C1 segment of cervical spinal cord (tissue), 14 donors: ENCODE results near the gene NTM.
A peak's percentile ranks its signal among the peaks of the same experiment; 100 is the strongest.

Experiments
- DNase-seq, 14 donors: peaks; one replicate each; lab custom pipeline; 2025; lab: John Stamatoyannopoulos, UW

Gene NTM

DNA sequence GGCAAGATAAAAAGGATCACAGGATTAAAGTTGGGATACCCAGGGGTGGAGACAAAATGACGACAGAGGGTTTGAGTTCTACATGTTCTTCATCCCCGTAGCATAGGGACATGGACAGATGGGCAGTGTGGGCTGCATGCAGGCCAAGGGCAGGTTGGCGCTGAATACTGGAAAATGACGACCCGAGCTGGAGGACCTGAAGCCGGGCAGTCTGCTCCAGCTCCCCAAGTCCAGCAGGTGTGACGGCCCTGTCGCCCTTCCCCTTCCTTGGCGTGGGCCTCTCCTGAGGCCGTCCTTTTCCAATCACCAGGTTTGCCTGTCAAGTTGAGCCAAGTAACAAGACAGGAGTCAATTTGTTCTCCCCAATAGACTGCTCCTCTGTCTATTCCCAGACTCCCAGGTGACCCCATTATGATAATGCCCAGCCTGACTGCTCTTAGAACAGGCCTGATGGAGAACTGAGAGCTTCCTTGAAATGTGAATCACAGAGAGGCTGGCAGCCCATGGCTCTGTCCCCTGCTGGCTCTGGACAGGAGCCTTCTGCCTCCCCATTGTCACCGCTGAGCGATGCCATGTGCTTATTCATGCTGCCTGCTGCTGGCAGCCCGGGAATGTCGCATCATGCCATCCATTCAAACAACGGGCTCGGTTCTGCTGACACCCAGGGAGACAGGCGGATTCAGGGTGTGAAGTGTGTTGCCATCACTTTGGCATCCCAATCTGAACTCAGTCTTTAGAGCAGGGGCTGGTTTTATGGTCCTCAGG is 392.1 kb downstream of the NTM start:
- peak in 13 of 14 donors; percentile 22 to 99 (median 74) for DNase-seq

DNA sequence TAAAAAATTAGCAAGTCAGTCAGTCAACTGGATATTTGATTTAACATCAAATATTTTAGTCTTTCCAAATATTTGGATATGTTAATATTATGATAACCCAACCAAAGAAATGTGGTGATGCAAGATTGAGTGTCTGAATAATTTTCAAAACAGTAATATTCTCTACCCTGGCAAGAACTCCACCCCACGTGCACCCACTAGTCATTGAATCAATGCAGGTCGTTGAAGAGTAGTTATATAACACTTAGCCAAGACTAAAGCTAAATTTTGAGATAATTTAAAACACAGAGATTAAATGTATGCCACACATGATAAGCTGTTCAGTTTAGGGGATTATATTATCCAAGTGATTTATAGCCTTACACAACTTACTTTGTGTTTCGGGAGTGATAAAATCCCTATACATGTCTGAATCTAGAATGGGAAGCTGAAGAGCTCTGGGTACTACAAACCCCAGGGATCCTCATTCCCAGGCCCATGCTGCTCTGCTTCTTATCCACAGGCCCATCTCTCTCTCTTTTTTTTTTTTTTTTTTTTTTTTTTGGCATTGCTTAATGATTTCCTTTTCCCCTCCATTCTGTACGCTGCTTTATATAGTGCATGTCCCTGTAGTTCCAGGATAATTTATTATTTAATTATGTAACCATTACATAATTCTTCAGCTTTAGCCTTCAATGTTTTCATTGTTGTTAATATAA is 392.9 kb downstream of the NTM start:
- DNase-seq = peak in 1 of 14 donors; percentile 56

DNA sequence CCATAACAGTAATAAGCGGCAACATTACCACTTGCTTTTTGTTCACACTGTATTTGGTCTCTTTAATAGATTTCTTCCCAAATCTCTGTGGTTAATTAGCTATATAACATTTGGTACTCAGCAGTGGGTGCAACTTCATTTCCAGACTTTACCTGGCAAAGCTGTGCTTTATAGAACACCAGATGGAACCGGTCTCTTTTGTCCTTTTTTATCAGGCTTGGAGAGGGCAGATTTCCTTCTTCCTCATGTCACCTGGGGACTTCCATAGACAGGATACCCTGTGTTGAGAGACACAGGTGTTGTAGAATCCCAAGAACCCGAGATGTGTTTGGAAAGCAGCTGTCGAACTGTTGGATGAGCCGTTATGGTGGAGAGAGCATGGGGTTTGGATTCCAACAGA is 393.7 kb downstream of the NTM start:
- DNase-seq = peak in 1 of 14 donors; percentile 94

DNA sequence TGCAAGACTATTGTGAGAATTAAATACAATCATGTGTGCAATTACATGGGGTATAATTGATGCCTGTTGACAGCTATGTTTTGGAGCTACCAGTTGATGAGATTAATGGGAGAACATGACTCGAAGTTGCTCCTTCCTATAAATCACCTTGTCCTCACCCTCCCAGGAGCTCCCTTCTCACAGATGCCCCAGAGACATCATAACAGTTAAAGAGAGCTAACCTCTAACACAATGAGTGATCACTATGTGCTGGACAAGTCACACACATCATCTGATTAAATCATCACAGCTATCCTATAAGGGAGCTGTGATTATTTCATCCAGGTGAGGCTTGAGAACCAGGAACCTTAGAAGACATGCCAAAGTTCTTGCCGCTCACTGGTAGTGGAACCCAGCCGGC is 394.2 kb downstream of the NTM start:
- DNase-seq = no peak

DNA sequence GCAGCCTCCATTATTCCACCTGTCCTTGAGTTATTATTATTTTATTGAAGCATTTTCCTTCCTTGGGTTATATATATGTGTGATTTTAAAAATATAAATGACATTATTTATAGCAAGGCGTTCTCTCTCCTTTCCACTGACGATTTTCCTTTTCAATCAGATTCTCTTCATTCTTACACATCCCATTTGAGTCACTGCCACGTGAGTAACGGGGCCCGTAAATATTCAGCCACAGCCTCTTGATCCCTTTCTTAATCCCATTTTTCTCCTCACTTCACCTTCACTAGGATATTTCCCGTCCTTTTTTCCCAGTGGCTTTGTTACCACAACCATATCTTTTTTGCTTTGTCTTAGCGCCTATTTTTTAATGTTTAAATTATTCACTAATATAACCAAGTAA is 396.2 kb downstream of the NTM start:
- no peak for DNase-seq

DNA sequence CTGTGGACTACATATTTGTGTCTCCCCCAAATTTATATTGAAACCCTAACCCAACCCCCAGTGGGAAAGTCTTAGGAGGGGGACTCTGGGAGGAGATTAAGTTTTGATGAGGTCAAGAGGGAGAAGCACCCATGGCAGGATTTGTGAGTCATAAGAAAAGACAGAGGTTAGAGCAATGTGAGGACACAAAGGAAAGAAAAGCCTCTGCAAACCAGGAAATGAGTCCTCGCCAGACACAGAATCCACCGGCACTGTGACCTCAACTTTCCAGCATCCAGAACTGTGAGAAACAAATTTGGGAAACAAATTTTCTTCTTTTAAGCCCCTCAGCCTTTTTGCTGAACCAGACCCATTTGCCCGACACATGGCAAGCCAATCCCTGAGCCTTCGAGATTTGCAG is 397.0 kb downstream of the NTM start:
- DNase-seq = no peak

DNA sequence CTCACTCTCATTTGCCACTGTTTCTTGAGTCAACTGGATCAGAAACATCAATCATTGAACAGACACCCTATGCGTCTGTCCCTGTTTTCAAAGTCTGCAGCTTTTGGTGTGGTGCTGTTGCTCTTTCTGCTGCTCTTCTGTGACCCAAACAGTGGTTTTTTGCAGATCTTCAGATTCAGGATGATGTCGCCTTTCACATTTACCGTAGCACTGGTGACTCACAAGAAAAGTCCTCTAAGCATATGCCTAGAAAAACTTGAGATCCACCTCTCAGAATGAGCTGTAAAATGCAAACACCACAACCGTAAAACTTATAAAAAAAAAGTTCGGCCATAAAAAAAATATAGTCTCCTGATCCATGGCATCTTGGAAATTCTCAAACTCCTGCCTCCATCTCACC is 400.4 kb downstream of the NTM start:
- DNase-seq = no peak

DNA sequence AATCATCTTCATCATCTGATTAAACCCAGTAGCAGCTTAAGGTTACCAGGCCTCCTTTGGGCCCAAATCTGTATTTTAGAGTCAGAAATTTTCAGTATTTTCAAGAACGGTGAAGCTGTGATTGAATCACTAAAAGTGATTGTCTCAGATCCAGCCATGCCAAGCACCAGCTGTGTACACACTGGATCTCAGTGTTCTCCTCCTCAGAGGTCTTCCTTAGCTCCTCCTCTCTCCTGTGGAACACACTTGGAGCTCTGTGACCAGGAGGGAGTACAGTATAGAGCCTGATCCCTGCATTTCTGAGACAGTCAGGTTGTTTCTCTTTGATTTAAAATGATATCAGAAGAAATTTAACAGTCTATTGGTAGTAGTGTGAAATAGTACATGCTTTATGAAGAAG is 401.1 kb downstream of the NTM start:
- DNase-seq = no peak

DNA sequence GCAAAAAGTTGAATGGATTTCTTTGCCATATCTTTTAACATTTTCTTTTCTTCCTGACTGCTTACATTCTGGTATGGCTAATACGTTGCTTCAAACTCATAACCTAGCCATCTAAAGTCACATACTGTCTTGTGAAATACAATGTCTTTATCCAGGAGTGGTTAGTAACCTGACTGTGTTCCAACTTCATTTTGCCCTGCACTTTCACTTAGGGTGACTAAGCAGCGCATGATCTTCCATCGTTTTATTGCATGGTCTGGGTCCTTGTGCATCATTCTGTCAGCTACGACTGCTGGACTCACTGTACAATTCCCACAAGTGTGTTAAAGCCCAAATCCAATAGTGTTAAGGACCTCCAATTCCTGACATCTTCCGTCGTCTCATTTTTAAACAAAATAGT is 403.2 kb downstream of the NTM start:
- no peak for DNase-seq

DNA sequence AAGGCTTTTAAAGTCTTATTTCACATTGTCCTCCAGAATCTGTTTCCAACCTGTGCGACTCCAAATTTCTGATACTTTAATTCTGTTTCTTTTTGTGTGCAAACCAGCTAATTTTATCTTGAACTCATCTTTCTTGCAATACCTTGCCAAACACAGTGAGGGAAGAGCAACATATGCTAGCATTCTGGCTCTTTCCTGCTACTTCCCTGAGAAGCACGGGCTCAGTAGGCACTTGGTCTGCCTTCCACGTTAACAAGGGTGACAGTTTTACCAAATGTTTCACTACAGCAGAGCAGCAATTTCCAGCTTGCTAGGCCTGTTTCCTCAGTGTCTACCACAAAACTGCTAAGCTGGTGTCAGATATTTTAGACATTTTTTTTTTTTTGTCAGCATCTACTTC is 405.8 kb downstream of the NTM start:
- DNase-seq = peak in 1 of 14 donors; percentile 88

DNA sequence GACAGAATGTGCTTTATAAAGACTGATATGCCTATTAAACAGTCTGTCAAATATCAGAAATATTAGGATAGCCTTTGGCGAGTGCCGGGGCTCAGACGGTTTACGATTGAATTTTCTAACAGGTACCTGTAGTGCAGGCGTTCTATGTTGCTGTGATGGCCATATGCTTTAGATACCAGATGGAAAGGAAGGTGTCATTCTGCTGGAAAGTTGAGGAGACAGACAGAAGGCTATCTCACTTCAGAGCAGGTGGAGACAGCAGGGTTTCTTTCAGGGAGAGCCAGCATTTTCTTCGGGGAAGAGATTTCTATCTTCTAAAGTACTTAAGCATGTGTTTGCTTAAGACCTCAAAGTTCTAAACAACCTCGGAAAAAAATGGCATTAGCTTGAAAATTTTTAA is 415.4 kb downstream of the NTM start:
- DNase-seq = peak in 1 of 14 donors; percentile 83

DNA sequence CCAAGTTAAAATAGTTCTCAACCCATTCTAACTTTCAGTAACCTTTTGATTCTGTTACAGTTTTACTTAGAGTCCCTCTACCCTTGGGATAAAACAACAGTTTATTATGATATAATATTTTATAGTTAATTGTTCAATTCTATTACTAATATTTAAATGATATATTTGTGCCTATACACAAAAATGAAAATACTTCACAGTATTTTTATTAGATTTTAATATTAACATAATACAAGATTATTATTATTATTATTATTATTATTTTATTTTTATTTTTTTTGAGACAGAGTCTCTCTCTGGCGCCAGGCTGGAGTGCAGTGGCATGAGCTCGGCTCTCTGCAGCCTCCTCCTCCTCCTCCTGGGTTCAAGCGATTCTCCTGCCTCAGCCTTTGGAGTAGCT is 416.7 kb downstream of the NTM start:
- no peak for DNase-seq

DNA sequence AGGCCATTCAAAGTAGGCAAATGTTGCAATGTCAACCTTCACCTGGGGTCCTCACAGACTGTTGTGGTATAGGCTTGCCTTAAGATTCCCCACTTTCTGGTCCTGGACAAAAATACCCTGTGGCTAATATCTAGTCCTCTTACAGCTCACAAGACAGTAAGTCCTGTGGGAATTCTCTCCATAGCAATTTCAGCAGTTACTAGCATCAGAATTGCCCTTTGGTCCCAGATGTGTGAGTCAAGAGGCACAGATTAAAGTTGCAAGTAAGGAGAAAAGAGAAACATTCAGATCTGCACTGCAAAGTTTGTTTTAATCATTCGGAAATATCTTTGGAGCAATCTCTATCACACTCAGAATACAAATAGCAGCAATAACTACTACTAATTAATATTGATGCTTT is 420.2 kb downstream of the NTM start:
- DNase-seq = no peak

DNA sequence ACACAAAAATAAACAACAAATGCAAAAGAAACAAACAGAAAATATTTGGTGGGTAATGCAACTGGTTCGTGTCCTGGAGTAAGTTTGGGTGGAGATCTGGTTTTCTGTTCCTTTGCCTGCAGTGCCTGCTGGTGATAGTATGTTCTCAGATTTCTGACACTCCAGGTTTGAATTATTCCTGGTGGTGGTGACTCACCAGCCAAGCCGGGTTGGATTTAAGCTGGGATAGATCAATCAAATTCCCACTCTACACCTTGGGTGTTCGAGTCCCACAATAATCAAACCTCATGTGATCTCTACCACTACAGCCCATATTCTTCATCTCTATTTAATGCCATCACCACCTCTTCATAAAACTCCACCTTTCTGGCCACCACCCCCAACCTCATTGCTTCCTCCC is 421.8 kb downstream of the NTM start:
- DNase-seq = no peak

DNA sequence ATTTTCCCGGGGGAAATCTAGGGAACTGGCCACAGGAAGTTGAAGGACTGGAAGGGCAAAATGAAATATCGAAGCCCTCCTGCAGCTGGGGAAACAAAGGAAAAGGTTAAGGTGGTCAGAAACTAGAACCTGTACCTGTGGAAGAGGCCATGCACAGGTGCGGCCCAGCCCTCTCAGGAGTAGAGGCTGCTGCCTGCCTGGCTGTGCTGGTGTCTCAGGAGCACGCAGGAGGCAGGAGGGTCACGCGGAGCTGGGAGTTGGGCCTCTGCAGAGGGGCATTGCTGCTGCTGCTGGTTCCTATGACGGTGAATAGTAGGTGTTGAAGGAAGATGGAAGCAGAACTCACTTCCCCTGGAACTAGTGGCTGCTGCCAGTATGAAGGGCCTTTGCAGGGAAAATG is 425.7 kb downstream of the NTM start:
- no peak for DNase-seq

DNA sequence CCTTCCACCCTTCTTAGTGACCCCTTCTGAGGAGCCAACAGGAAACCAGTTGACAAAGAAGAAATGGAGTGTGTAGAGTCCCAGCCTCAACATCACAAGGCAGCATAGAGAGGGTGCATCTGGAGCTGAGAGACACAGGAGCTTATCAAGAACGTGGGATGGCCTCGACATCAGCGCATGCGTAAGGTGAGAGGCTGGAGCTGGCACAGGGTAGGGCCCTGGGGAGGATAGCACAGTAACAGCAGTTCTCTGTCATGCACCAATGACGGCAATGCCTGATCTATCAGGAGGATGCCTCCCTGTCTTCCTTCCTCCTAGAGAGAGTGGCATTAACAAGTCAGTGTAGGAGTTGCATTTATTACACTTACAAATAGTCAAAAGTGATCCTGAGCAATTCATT is 426.1 kb downstream of the NTM start:
- DNase-seq = no peak

DNA sequence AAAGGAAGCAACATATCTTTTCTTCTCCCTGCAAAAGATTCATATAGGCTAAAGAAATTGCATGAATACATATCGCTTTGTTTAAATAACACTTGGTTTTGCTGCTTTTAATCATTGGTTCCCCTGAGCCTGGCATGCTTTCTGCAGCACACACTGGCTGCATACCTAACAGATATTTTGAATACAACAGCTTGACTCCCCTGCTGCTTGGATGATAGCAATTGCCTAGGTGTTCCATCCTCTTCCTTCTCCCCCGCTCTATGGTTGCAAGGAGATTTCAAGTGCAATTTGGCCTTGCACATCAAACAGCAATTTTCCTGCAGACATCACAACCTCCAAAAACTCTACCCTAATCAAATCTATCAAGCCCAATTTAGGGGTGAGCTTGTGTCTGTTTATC is 430.0 kb downstream of the NTM start:
- peak in 1 of 14 donors; percentile 81 for DNase-seq

DNA sequence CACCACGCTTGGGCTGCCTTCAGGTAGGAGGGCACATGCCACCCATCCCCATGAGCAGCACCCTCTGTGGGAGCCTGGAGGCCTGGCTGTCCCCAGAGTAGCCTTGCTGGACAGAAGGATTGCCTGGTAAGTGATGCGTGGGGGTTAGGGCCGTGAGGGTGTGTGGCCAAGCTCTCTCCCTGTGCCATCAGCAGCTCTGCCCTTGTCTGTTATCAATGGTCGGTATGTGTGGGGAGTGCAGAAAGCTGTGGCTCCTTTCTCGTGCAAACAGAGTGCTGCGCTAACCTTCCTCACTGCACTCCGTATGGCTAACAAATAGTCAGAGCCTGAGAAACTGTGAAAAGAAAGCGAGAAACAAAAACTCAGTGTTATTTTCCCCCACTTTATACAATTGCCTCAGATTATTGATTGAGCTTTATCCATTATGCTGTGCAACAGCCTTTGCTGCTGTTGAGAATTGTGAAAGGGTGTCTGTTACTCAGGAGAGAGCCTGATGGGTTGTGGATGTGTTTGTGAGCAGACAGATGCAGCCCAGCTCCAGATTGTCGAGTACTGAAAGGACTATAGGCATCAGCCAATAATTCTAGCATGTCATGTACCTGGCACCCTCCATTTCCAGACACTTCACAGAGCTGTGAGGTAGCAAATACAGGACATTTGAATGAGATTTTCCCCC is 432.2 kb downstream of the NTM start:
- no peak for DNase-seq

DNA sequence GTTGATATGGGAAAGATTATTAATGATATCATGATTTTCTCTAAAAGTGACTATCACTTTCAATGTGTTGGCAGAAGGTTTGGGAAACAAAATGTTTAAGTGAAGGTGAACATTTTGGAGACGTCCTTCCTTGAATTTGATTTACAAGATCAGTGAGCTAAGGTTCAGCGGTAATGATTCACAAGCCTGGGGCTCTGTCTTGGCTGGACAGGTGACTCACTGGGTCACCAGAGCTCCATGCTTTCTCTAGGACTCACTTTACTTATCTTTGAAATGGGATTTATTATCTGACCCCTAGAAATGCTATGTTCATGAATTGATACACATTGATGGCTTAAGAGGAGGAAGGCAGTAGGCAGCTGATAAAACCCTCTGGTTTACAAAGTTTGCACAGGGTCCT is 437.5 kb downstream of the NTM start:
- no peak for DNase-seq

DNA sequence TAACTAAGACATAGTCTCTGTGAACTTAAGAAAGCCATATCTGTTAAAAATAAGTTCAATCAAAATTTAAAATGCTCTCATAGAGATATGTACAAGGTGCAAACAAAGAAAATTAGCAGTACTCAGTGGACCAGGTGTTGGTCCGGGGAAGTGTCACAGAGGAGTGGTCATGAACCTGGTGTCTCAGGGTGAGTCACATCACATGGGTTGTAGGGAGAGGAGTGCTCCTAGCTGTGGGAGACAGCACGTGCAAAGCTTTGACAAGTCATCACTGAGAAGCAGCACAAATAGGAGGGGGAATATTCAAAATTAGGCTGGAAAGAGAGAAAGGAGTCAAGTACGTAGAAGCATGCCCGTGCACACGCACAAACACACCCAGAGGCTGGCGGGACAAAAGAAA is 438.1 kb downstream of the NTM start:
- DNase-seq = no peak

DNA sequence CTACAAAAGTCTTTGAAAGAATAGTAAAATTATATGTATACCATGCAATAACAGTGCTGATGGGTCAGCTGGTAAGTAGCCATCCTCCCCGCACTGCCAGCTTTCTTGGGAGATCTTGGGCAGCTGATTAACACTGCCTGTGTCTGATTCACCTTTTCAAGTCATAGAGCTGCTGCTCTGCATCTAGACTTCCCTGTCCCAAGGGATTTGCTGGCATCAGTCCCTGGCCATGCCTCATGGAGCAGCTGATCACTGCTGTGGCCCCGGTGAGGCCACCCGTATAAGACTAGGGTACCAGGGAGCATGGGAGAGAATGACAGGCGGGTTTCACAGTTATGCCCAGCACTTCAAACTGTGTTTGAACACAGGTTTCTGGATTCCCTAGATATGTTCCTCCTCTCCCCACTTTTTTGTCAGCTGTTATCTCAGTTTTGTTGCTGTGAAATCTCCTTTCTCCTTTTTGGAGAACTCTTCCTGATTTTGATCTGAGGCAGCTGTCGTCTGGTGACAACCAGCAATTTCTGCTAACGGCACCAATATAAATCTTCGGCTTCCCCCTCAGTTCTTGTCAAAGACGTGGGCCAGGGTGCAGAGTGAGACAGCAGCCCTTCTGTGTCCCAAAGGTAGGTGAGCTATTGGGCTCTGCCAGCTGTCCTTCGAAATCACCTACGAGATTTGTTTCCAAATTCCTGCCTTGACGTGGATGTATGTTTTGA is 438.9 kb downstream of the NTM start:
- no peak for DNase-seq

DNA sequence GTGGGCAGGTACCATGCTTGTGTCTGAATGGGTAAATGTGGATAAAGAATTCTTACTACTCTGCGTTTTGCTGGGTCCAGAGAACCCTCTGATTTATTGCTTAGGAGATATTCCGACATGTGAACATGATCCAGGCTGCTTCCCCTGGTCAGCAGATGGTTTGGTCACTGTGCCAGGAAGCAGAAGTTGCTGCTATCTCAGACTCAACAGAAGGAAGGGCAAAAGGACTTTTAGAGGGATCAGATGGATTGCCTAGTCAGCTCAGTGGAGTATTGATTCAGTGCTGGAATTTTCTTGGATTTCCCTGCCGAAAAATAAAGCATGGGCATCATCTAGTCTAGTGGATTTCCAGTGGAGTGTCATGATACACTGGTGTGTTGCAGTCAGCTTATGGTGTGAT is 440.1 kb downstream of the NTM start:
- DNase-seq = peak in 1 of 14 donors; percentile 80
